Tibial artery (tissue), 4 donors: ENCODE measurements around the gene GNG12.
A peak's percentile ranks its signal among the peaks of the same experiment; 100 is the strongest.

Source experiments
- DNase-seq, 2 donors: peaks; one replicate each; pipeline ENCODE4 v3.0.0-alpha.2; 2019
- H3K27ac ChIP-seq, 2 donors: fragments of 200-600 bp; sonication (generic) in 1 of 2; 1 replicate in 1 of 2; 2 replicates in 1 of 2; pipeline ENCODE4 v1.5.1; 2018 to 2019; ENCODE audit warnings: mild to moderate bottlenecking in 1 of 2
- H3K27me3 ChIP-seq, 2 donors: fragments of 200-600 bp; sonication (generic) in 1 of 2; one replicate each; pipeline versions ENCODE4 v1.5.1 to v1.6.0; 2016 to 2019
- H3K36me3 ChIP-seq, 3 donors: fragments of 200-600 bp; sonication (generic) in 2 of 3; one replicate each; pipeline ENCODE4 v1.5.1; 2016 to 2019; ENCODE audit warnings: mild to moderate bottlenecking in 2 of 3
- H3K4me1 ChIP-seq, 4 donors: fragments of 200-600 bp; sonication (generic) in 2 of 4; 1 replicate in 3 of 4; 2 replicates in 1 of 4; pipeline ENCODE4 v1.5.1; 2016 to 2019
- H3K4me3 ChIP-seq, 2 donors: fragments of 200-600 bp; sonication (generic) in 1 of 2; 1 replicate in 1 of 2; 2 replicates in 1 of 2; pipeline ENCODE4 v1.5.1; 2018 to 2019; ENCODE audit warnings: mild to moderate bottlenecking in 2 of 2
- H3K9me3 ChIP-seq, 3 donors: fragments of 200-600 bp; sonication (generic) in 1 of 3; one replicate each; pipeline ENCODE4 v1.5.1; 2016 to 2019
- intact Hi-C: fragments of 100-400 bp; cut with DNase I; formaldehyde crosslinking; loops from one replicate; pipeline ENCODE4 v1.15.0; 2023; ENCODE audit warnings: low total_unique reads
- TF ChIP-seq, protein P1 (sequence below), 2 experiments: fragments of 200-600 bp in 1 of 2; fragments of 450-650 bp in 1 of 2; IDR thresholded peaks; one replicate each; pipeline ENCODE4 v1.5.1; 2017 to 2019; ENCODE audit warnings: antibody characterized with exemption in 2 of 2, mild to moderate bottlenecking in 1 of 2, moderate library complexity in 1 of 2

GNG12 gene

DNA sequence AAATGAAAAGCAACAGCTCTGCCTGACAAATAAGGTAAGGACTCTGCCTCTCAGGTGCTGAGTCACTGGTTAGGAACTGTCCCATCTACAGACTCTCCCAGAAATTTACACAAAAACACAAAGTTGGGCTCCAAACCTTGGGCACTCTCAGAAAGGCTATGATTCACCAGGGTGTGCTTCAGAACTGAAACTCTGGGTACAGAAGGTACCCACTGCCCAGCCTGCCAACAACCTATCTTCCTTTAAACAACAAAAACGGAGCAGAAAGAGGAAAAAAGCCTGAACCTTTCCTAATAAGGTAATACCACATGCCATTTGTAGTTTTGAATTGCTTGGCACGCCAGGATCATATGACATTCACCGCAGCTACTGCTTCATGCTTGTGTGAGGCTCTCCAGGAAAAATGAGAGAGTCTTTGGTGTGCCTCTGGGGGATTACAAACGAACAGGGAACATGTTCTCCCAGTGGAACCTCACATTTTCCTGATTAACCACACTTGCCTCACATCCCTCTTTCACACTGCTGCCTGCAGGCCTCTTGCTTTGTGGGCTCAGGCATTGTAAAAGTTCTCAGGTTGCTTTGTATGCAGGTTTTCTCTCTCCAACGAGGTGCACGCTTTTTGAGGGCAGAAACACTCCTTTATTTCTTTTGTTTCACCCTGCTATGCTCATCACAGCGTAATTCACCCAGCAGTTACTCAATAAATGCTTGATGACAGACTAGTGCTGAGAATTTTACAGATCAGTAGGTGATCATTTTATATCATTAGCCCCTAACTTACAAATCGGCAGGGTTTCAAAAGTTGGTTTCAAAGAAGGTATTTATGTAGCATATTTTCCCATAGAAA lies 83.2 kb downstream of the GNG12 start:
- Histone ChIP-seq H3K4me3 (peak overlapping the region; percentile 12 to 32), H3K36me3 (no peaks in the 10 kb centered on the region), H3K9me3 (no peaks in the 10 kb centered on the region), H3K27ac (peak overlapping the region; percentile 86 to 90), H3K27me3 (no peaks in the 10 kb centered on the region), H3K4me1 (peaks cover 0 to 98% (median 72%) of the 10 kb centered on the region in 4 donors)
- intact Hi-C loops, result loop anchor here (5.0 to 10.0 kb wide), 3 partner anchors 43 to 185 kb away; partner anchors contain the start of gene GADD45A
- TF ChIP-seq, protein P1, sequence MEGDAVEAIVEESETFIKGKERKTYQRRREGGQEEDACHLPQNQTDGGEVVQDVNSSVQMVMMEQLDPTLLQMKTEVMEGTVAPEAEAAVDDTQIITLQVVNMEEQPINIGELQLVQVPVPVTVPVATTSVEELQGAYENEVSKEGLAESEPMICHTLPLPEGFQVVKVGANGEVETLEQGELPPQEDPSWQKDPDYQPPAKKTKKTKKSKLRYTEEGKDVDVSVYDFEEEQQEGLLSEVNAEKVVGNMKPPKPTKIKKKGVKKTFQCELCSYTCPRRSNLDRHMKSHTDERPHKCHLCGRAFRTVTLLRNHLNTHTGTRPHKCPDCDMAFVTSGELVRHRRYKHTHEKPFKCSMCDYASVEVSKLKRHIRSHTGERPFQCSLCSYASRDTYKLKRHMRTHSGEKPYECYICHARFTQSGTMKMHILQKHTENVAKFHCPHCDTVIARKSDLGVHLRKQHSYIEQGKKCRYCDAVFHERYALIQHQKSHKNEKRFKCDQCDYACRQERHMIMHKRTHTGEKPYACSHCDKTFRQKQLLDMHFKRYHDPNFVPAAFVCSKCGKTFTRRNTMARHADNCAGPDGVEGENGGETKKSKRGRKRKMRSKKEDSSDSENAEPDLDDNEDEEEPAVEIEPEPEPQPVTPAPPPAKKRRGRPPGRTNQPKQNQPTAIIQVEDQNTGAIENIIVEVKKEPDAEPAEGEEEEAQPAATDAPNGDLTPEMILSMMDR (IDR thresholded peaks at IDR 0.05), result no peak
- peak; percentile 76 to 90 for DNase-seq

DNA sequence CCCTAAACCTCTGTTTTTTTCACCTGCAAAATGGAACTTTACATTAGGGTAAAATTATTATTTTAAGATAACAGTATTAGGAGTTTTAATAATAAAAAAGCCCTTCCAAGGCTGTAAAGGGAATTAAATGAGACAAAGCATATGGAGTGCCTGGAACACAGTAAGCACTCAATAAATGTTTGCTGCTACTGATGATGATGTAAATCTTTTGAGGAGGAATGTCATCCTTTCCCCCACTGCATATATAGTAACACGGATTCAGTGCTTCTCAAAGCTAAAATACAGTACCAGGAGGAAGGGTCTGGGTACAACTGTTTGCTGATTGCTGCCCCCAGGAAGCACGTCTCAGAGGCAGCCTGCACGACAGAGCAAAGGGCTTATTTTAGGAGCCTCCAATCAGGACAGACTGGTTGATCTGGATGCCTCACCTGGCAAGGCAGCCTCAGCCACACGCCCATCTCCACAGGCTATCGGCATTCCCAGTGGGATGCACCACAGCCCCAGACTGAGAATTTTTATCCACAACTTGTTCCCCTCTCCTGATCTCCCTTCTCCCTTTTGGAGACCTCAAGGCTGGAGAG lies 83.9 kb downstream of the GNG12 start:
- H3K9me3 ChIP-seq, result no peaks in the 10 kb centered on the region
- TF ChIP-seq, protein P1 (IDR thresholded peaks at IDR 0.05), result no peak
- peak overlapping the region; percentile 86 to 90 for H3K27ac ChIP-seq
- H3K27me3 ChIP-seq, result no peaks in the 10 kb centered on the region
- H3K4me3 ChIP-seq, result peak overlapping the region; percentile 6 to 32
- intact Hi-C loops, result loop anchor here (5.0 kb wide), 2 partner anchors 42 to 62 kb away; partner anchors contain the start of gene GADD45A
- DNase-seq, result no peak
- H3K36me3 ChIP-seq, result no peaks in the 10 kb centered on the region
- H3K4me1 ChIP-seq, result peaks cover 0 to 98% (median 75%) of the 10 kb centered on the region in 4 donors

DNA sequence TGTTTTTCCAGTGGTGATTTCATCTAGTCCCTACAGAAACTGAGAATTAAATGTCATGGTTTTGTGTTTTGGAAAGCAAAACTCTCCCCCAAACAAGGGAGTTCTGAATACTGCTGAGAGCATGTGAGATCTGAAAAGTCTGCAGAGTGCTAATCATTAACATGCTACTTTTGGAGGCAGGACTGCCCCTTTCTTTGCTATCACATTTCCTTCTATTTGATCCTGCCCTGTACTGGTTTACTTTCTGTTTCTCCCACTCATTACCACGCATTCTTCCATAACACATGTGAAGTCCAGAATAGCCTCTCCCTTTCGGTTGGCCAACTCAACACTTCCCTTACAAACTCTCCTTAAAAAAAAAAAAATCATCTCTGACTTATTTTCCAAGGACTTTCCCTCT lies 84.6 kb downstream of the GNG12 start:
- intact Hi-C loops, result loop anchor here (5.0 kb wide), 2 partner anchors 41 to 61 kb away; partner anchors contain the start of gene GADD45A
- Histone ChIP-seq H3K27ac (peak overlapping the region; percentile 86 to 90), H3K36me3 (no peaks in the 10 kb centered on the region), H3K27me3 (no peaks in the 10 kb centered on the region), H3K4me3 (peak overlapping the region; percentile 2 to 32), H3K4me1 (peaks cover 0 to 98% (median 75%) of the 10 kb centered on the region in 4 donors), H3K9me3 (no peaks in the 10 kb centered on the region)
- TF ChIP-seq, protein P1 (IDR thresholded peaks at IDR 0.05), result no peak
- DNase-seq, result no peak

DNA sequence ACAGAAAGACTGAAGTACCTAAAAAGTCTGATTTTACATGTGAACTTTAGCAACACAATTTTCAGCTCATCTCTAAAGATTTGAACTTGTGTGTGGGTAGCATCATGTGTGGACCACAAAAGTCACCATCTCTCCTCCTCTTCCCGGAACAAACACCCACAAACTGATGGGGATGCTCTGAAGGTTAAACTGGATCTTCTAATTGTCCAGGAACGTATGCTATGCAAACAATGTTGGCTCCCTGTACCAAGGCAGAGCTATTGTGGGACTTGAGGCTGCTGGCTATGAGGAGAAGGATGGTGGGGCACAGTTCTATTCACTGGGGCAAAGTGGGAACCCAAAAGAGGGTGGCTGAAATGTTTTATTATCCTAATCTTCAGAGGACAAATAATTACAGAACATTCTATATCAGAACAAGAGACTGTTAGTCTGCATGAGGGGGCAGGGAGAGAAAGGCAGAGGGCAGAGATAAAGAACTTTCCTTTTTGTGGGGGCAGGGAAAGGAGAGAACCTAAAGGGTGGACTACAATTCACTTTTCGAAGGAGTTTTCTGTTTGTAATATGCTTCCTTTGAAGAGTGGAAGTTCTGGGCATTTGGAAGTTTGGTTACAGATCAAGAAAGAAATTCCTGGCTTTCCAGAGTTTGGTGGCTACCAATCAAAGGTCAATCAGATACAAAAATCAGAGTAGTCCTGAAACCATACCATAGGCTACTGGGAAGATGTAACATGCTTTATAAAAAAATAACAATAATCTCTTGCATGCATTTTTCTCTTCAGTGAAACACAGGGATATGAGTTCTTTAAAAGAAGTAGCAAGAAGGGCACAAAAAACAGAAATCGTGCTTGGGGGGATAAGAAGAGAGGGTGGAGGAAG lies 85.4 kb downstream of the GNG12 start:
- TF ChIP-seq, protein P1 (IDR thresholded peaks at IDR 0.05), result no peak
- Histone ChIP-seq H3K27ac (peak overlapping the region; percentile 86 to 90), H3K4me3 (peak overlapping the region; percentile 2 to 32), H3K9me3 (no peaks in the 10 kb centered on the region), H3K4me1 (peaks cover 0 to 98% (median 77%) of the 10 kb centered on the region in 4 donors), H3K27me3 (no peaks in the 10 kb centered on the region), H3K36me3 (no peaks in the 10 kb centered on the region)
- DNase-seq, result no peak
- intact Hi-C loops, result loop anchor here (5.0 kb wide), 2 partner anchors 41 to 61 kb away; partner anchors contain the start of gene GADD45A
